ENCODE results near the gene ATG2A.
"Not testable (repeated sequence)": the region's sequence is repeated elsewhere in the genome, so short reads cannot be mapped to it uniquely, and the experiment has no call there.

Gene ATG2A

DNA sequence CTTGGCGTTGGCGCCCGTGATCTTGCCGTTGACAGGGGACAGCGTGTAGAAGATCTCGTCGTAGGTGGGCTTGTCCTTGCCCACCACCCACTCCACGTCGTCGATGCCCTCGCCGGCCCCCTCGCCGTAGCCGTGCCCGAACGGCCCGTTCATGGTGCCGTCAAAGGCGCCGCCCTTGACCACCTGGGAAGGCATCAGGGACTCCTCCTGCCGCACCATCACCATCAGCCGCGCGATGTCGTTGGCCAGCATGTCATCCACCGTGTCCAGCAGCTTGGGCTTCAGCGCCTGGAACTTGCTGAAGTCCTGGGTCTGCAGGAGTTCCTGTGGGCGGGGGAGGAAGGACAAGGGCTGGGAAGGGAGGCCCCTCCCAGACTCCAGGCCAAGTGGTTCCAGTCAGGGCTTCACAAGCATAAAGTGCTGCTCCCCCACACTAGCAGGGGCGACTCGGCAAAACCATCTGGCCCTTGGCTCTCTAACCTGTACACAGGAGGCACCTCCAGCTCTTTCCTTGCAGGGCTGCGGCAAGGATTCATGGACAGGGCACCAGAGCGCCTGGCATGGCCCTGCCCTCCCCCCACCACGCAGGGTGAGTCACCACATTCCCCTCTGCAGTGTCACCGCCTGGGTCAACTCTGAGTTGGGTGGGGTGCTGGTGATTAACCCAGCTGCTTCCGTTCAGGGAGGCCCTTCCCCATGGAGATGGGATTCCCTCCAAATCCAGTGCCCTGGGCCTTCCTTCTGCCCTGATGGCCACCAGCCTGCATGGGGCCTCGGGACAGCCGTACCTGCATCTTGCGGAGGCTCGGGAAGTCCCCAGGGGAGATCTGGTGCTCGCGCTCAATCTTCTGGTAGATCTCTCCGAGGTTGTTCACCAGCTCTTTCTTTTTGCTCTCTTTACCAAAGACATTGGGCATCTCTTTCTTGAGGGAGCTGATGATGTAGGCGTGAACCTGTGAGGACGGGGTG, 62.2 kb downstream of the ATG2A start:
- no peak for DNase-seq (ENCODE audit: low read depth)

DNA sequence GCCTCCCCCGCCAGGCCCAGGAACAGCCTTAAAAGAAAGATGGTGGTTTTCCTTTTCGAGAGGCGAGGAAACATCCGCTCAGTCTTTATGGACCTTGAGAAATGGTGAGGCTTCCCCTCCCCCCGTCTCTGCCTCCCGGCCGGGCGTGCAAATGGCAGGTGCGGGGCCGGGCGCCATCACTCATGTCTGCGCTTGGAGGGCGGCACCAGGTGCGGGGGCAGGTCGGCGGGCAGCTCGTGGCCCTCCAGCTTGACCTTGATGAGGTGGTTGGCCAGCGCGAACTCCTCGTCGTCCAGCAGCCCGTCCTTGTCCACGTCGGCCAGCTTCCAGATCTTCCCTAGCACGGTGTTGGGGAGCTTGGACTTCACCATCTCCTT, 62.9 kb downstream of the ATG2A start:
- DNase-seq (ENCODE audit: low read depth) = no peak

DNA sequence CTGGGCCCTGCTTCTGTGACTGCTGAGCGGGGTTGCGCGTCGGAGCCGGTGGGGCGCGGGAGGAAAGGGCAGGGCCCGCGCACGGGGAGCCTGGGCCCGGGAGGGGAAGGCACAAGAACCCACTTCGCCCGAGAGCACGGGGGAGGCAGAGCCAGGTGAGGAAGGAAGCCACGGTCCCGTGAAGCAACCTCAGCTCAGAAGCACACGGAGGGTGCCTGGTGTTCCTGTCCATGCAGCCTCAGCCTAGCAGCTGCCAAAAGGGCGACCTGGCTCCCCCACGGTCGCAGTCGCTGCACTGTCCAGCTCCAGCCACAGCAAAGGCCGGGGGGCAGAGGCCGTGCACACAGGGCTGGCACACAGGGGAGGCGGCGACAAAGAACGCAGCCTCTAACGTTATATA, 63.3 kb downstream of the ATG2A start:
- no peak for DNase-seq (ENCODE audit: low read depth)

DNA sequence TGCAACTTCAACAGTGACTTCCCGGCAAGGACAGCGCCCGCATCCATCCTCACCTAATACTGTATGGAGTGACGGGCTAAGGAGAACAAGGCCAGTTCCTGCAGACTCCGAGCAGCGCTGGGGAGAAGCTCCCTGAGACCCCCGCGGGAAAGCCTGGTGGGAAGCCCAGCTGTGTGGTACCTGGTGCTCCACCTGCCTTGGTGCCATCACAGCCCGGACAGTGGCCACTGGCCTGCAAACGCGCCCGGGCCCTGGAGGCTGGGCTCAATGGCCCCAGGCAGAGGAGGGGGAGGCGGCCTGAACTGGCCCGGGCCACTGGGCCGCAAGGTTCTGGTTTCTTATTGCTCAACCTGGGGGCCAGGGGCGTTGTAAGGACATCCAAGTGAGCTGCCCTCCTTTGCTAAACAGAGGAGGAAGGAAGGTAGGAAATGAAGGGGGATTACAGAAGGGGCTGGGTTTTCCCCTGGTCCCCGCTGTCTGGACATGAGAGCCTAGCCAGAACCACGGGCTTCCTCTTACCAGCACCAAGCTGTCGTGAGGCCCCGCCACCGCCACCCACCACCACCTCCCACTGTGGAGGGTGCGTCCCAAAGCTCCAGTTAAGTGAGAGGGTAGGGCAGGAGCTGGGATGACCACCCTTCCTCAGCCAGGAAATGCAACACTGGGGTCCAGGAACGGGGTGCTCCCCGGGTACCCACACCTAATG, 64.1 kb downstream of the ATG2A start:
- no peak for DNase-seq (ENCODE audit: low read depth)

DNA sequence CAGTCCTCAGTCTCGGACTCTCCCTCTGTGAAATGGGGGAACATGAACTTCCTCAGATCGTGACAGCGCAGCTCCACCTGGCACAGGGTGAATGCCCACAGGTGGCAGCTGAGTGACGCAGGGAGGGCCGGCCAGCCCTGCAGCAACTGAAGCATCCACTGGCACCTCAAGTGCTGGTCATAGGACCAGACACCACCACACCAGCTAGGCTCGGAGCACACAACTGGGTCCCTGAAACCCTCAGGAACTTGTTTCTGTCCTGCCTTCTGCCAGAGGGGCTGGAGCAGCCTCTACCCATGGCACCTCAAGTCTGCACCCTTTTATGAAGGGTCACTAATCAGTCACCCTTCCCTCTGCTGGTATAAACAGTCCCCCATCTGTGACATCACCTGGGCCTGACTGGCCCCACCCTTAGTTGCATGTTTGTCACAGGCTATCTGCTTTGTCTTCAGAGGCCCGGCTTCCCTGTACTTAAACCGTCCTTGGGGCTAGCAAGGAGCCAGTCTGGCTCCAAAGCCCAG, 65.1 kb downstream of the ATG2A start:
- DNase-seq (ENCODE audit: low read depth) = no peak

DNA sequence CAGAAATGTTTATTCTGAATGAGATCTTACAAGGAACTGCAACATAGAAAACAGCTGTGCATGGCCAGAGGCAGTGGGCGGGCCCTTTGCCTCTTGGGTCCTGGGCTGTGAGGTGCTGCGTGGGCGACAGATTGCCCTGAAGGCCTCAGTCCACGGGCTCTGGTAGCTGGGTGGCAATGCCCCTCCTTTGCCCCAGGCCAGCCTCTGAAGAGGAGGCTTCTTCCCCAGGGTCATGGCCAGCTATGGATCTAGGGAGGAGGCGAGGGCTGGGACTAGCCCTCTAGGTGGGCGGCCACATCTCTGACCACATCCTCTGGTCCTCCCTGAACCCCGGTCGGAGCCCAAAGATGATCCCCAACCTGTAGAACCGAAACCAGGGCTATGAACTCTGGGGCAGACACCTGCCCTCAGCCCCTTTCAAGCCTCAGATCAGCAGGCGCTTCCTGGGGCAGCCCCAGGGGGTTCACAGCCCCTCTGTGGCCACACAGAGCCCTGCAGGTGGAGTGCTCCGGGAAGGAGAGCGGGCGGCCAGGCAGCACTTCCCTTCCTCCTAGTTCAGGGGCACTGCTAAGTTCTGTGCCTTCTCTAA, 65.9 kb downstream of the ATG2A start:
- DNase-seq (ENCODE audit: low read depth) = no peak

DNA sequence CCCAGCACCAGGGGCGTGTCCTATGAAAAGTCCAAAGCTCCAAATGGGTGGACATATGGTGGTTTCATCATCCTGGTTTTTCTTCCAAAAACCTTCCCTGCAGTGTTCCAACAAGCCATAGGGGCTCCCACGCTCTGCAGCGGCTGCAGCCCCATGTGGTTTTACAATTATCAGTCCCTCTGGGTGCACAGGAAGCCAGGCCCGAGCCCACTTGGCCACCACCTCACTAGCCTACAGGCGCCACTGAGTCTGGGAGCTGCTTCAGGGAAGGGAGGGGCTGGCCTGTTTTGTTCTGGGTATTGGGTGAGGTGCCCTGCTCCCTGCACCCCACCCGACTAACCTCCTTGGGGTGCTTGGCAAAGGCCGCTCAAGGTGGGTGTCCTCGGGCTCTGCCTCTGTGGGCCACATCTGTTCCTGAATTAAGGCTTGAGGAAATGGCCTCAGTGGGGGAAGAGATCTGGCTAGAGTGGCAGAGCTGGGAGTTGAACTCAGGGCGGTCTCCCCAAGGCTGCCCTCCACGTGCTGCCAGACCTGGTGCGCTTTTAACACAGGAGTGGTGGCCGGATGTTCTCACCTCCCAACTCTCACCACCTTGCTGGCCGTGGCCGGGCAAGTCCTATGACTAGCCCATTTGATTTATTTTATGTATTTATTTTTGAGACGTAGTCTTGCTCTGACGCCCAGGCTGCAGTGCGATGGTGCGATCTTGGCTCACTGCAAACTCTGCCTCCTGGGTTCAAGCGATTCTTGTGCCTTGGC, 67.2 kb downstream of the ATG2A start:
- no peak for DNase-seq (ENCODE audit: low read depth)

DNA sequence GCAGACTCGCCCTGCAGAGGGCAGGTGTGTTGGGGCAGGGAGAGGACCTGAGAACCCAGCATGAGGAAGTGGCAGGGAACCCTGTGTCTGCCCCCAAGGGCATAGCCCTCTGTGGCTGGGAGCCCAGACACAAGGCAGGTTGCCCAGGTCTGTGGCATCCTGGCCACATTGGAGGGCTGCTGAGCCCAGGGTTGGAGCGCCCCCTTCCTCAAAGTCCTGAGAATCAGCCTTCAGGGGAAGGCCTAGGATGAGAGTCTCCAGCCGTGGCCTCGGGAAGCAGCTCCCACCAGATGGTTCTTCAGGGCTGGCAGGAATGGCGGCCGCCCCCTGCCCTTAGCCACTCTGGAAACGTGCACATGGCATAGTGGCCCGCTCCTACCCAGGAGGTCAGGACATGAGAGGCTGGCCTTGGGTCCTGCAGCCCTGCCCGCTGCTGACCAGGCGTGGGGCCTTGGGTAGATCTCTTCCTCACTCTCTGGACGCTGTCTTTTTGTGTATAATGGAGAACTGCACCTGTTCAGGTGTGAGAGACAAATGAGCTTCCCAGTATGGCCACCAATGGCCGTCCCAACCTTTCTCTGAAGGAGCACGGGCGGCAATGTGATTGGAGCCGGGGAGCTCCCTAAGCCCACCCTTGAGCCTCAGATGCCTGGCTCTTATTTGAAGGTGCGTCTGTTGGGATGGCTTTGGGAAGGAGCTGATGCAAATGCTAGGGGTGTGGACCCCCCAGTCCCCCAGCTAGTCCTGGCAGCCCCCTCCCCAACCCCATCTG, 68.0 kb downstream of the ATG2A start:
- DNase-seq (ENCODE audit: low read depth) = no peak

DNA sequence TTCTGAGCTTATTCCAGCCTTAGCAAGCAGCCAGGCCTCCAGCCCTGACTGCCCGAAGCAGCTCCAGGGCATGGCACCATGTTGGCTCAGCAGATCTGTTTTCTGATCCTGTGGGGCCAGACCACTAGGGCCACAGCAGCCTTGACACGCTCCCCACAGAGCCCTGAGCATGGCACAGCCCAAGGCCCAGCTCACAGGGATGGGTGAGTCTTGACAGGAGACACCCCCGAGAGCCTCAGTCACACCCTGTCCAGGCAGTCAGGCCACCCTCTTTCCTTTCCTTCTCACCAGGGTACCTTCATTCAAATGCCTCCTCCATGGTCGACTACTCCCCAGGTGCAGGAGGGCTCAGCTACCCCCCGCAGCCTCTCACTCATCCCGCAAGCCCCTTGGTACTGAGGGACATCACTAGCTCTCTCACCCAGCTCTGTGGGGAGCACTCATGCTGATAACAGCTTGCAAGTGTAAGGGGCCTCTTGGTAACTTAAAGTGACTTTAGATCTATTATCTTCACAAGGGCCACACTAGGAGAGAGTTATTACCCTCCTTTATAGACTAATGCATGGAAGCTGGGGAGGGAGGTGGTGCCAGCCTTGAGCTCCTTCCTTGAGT, 68.7 kb downstream of the ATG2A start:
- no peak for DNase-seq (ENCODE audit: low read depth)

DNA sequence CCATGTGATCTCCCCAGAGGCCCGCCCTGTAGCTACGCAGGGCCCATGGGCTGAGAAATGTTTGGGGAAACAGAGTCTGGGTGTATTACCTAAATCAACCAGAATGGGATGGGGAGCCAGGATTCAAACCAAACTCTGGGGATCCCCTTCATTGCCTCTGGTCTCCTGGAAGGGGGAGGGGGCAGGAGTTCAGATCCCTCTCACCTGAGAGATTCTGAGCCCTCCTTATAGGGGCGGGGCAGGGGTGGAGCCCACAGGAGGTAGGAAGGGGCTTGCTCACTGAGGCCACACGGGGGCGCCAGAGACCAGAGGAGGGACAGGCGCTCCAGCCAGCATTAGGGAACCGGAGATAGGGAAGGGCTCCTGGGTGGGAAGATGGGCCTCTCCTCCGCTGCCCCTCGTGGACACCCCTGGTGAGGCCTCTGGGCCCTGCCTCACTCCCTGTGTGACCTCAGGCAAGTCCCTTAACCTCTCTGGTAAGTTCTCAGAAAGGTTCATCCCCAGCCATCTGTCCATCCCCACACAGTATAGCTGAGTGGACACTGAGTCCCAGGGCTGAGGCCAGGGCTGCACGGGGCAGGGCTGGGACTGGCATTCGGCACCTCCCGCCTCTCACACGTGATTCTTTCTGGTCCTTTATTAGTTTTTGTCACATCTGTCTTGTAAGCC, 69.9 kb downstream of the ATG2A start:
- peak; percentile 92 for DNase-seq (ENCODE audit: low read depth)

DNA sequence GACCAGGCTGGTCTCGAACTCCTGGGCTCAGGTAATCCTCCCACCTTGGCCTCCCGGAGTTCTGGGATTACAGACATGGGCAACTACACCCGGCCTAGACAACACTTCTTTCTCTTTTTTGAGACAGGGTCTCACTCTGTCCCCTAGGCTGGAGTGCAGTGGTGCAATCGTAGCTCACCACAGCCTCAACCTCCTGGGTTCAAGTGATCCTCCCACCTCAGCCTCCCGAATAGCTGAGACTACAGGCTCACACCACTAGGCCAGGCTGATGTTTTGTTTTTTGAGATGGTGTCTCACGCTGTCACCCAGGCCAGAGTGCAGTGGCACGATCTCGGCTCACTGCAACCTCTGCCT, 71.3 kb downstream of the ATG2A start:
- not testable (repeated sequence) for DNase-seq (ENCODE audit: low read depth)

DNA sequence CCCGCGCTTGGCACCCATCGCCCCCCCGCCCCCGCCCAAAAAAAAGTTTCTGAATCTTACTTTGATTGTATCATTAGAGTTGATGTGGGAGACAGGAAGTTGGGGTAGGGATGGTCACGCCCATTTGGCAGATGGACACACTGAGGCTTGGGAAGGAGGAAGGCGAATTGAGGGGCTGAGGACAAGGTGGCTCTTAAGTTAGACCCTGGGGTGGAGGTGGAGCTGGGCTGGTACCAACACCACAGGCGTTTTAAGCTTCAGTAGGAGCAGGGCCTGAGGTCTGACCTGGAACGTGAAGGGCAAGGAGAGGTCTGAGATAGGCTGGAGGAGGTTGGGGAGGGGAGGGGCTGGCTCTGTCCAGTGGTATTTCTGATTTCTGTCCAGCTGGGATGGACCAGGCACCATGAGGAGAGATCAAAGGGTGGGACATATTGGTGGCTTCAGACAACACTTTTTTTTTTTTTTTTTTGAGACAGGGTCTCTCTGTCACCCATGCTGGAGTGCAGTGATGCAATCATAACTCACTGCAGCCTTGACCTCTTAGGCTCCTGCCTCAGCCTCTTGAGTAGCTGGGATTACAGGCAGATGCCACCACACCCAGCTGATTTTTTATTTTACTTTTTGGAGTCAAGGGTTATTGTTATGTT, 71.8 kb downstream of the ATG2A start:
- DNase-seq (ENCODE audit: low read depth) = no peak

Measured in stimulated activated CD8-positive, alpha-beta memory T cell treated with anti-CD3 and anti-CD28 coated beads, Interleukin-12 subunit alpha, Interleukin-12 subunit beta, amount 100 ng/mL, for 1 hour (primary cell).